CD14-positive monocyte (primary cell): ENCODE measurements around the gene PPP6C. TPM values are rescaled to one million over a fixed set of nuclear protein-coding genes. Genes with fewer than 3 reads are reported as not detected.

Experiments
- DNase-seq, 3 donors: peaks; one replicate each; pipeline ENCODE4 v3.0.0-alpha.2; 2011 to 2022
- H2AFZ ChIP-seq: 2 replicates; pipeline ENCODE4 v1.6.0; 2012; ENCODE audit warnings: mild to moderate bottlenecking, low read depth, low read length, inconsistent platforms; ENCODE audit not compliant: insufficient read depth, poor library complexity, severe bottlenecking
- H3K27ac ChIP-seq, 2 donors: 1 replicate in 1 of 2; 2 replicates in 1 of 2; pipeline ENCODE4 v1.5.1; 2012 to 2013; ENCODE audit warnings: low read length in 2 of 2, control low read depth in 1 of 2, inconsistent platforms in 1 of 2, low read depth in 1 of 2, mild to moderate bottlenecking in 1 of 2
- H3K27me3 ChIP-seq, 2 donors: one replicate each; pipeline versions ENCODE4 v1.6.0 to v1.6.1; 2011 to 2013; ENCODE audit warnings: low read length in 2 of 2; ENCODE audit not compliant: control insufficient read depth in 2 of 2, insufficient read depth in 2 of 2
- H3K36me3 ChIP-seq, 2 donors: replicated peaks in 1 of 2; 1 replicate in 1 of 2; 2 replicates in 1 of 2; pipeline versions ENCODE4 v1.5.1 to v1.6.1; 2012 to 2013; ENCODE audit warnings: low read length in 2 of 2, control low read depth in 1 of 2, inconsistent platforms in 1 of 2, mild to moderate bottlenecking in 1 of 2; ENCODE audit not compliant: insufficient read depth in 2 of 2, control insufficient read depth in 1 of 2
- H3K4me1 ChIP-seq, 2 donors: 1 replicate in 1 of 2; 2 replicates in 1 of 2; pipeline versions ENCODE4 v1.5.1 to v1.6.1; 2012 to 2013; ENCODE audit warnings: low read length in 2 of 2, control low read depth in 1 of 2, inconsistent platforms in 1 of 2, mild to moderate bottlenecking in 1 of 2, moderate library complexity in 1 of 2; ENCODE audit not compliant: insufficient read depth in 2 of 2, control insufficient read depth in 1 of 2
- H3K4me2 ChIP-seq: replicated peaks from 2 replicates; pipeline ENCODE3; 2012; ENCODE audit warnings: low read length, moderate library complexity, mild to moderate bottlenecking; ENCODE audit not compliant: poor library complexity, severe bottlenecking; ENCODE audit errors: extremely low read depth
- H3K4me3 ChIP-seq, 3 experiments: fragments of 200-600 bp in 1 of 3; sonication (generic) in 1 of 3; replicated peaks in 1 of 3; 1 replicate in 2 of 3; 2 replicates in 1 of 3; pipeline ENCODE4 v1.5.1; 2011 to 2013; ENCODE audit warnings: low read length in 3 of 3, mild to moderate bottlenecking in 3 of 3, control low read depth in 2 of 3, low read depth in 2 of 3, inconsistent platforms in 1 of 3, moderate library complexity in 1 of 3
- H3K79me2 ChIP-seq: 2 replicates; pipeline ENCODE4 v1.6.0; 2012; ENCODE audit warnings: mild to moderate bottlenecking, control low read depth, inconsistent platforms, low read length, moderate library complexity; ENCODE audit not compliant: insufficient read depth
- H3K9ac ChIP-seq: 2 replicates; pipeline ENCODE4 v1.6.0; 2017; ENCODE audit warnings: low read length, mild to moderate bottlenecking; ENCODE audit not compliant: insufficient read depth, poor library complexity, severe bottlenecking
- H3K9me3 ChIP-seq, 2 donors: replicated peaks in 1 of 2; 1 replicate in 1 of 2; 2 replicates in 1 of 2; pipeline versions ENCODE4 v1.5.1 to v1.6.1; 2012 to 2013; ENCODE audit warnings: low read length in 2 of 2, control low read depth in 1 of 2; ENCODE audit not compliant: control insufficient read depth in 1 of 2, insufficient read depth in 1 of 2
- H4K20me1 ChIP-seq: 2 replicates; pipeline ENCODE4 v1.6.0; 2012; ENCODE audit warnings: mild to moderate bottlenecking, low read length, control low read depth, moderate library complexity; ENCODE audit not compliant: insufficient read depth
- H3K27ac Mint-ChIP-seq, 7 donors: one replicate each; pipeline ENCODE4 v1.8.0; 2020; ENCODE audit warnings: mild to moderate bottlenecking in 7 of 7, mixed read lengths in 7 of 7, moderate library complexity in 6 of 7, inconsistent platforms in 2 of 7
- H3K27me3 Mint-ChIP-seq, 3 donors: one replicate each; pipeline ENCODE4 v1.8.0; 2021 to 2022; ENCODE audit warnings: low read depth in 3 of 3, mild to moderate bottlenecking in 3 of 3, mixed read lengths in 3 of 3, moderate library complexity in 3 of 3, inconsistent platforms in 1 of 3
- H3K36me3 Mint-ChIP-seq, 2 donors: one replicate each; pipeline ENCODE4 v1.8.0; 2020; ENCODE audit warnings: mixed read lengths in 2 of 2, inconsistent platforms in 1 of 2, mild to moderate bottlenecking in 1 of 2
- H3K4me1 Mint-ChIP-seq: one replicate; pipeline ENCODE4 v1.8.0; 2020; ENCODE audit warnings: mild to moderate bottlenecking, mixed read lengths
- H3K4me3 Mint-ChIP-seq, 2 donors: one replicate each; pipeline ENCODE4 v1.8.0; 2020; ENCODE audit warnings: mild to moderate bottlenecking in 2 of 2, mixed read lengths in 2 of 2, moderate library complexity in 1 of 2
- H3K9me3 Mint-ChIP-seq, 7 donors: one replicate each; pipeline ENCODE4 v1.8.0; 2020 to 2022; ENCODE audit warnings: mixed read lengths in 7 of 7, mild to moderate bottlenecking in 6 of 7, moderate library complexity in 6 of 7, inconsistent platforms in 2 of 7
- WGBS: methylation state at CpG from one replicate; pipeline ENCODE4 v1.1.5; 2013; ENCODE audit warnings: missing lambda C conversion rate; ENCODE audit not compliant: insufficient coverage; 5-methylcytosine and 5-hydroxymethylcytosine counted together
- intact Hi-C, 2 donors: fragments of 100-400 bp; cut with micrococcal nuclease; formaldehyde crosslinking; loops; one replicate each; pipeline versions ENCODE4 v1.15.0 to v1.15.1; 2023
- polyA plus RNA-seq, 3 donors: library from polyadenylated mRNA; depleted of rRNA in 1 of 3; unstranded in 2 of 3; stranded (reverse) in 1 of 3; fragments of 300-500 nt in 2 of 3; fragments of >200 nt in 1 of 3; fragmentation: Illumina TruSeq in 2 of 3; gene quantifications; 1 replicate in 2 of 3; 2 replicates in 1 of 3; pipeline ENCODE4 v1.2.3, GENCODE V29; 2012 to 2021
- TF ChIP-seq, protein P1 (sequence below): fragments of 200-600 bp; IDR thresholded peaks from one replicate; pipeline ENCODE4 v1.8.0; 2022; ENCODE audit warnings: antibody characterized with exemption, mild to moderate bottlenecking

PPP6C gene
- polyA plus RNA-seq, 3 donors = 20.0 to 48.1 (median 36.9) TPM

GRCh38 chr9:125133403-125134329 is 55.9 kb downstream of the PPP6C start:
- Histone ChIP-seq H3K36me3 (no peaks in the 10 kb centered on the region), H3K9me3 (no peaks in the 10 kb centered on the region), H3K27me3 (no peaks in the 10 kb centered on the region), H3K79me2 (no peaks in the 10 kb centered on the region), H3K4me2 (no peak overlapping the region), H3K4me1 (no peaks in the 10 kb centered on the region), H4K20me1 (no peaks in the 10 kb centered on the region), H3K27ac (no peak overlapping the region), H2AFZ (no peak overlapping the region), H3K4me3 (no peak overlapping the region), H3K9ac (no peak overlapping the region)
- intact Hi-C loops = no loop called here
- no peak for DNase-seq
- TF ChIP-seq, protein P1, sequence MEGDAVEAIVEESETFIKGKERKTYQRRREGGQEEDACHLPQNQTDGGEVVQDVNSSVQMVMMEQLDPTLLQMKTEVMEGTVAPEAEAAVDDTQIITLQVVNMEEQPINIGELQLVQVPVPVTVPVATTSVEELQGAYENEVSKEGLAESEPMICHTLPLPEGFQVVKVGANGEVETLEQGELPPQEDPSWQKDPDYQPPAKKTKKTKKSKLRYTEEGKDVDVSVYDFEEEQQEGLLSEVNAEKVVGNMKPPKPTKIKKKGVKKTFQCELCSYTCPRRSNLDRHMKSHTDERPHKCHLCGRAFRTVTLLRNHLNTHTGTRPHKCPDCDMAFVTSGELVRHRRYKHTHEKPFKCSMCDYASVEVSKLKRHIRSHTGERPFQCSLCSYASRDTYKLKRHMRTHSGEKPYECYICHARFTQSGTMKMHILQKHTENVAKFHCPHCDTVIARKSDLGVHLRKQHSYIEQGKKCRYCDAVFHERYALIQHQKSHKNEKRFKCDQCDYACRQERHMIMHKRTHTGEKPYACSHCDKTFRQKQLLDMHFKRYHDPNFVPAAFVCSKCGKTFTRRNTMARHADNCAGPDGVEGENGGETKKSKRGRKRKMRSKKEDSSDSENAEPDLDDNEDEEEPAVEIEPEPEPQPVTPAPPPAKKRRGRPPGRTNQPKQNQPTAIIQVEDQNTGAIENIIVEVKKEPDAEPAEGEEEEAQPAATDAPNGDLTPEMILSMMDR = no peak
- no CpG with 5 or more reads among the region's 1 CpG for WGBS
- Mint-ChIP-seq H3K27me3 (no peaks in the 10 kb centered on the region), H3K27ac (no peak overlapping the region), H3K4me1 (no peaks in the 10 kb centered on the region), H3K36me3 (peaks cover 0 to 7% of the 10 kb centered on the region in 2 donors), H3K9me3 (peaks cover 0 to 4% (median 0%) of the 10 kb centered on the region in 7 donors), H3K4me3 (no peak overlapping the region)

- Histone ChIP-seq H3K9me3 (no peaks in the 10 kb centered on the region), H3K4me2 (no peak overlapping the region), H3K79me2 (no peaks in the 10 kb centered on the region), H3K27me3 (no peaks in the 10 kb centered on the region), H2AFZ (no peak overlapping the region), H3K27ac (no peak overlapping the region), H3K9ac (no peak overlapping the region), H4K20me1 (no peaks in the 10 kb centered on the region), H3K4me1 (no peaks in the 10 kb centered on the region), H3K36me3 (no peaks in the 10 kb centered on the region), H3K4me3 (no peak overlapping the region)
- H3K4me1 Mint-ChIP-seq = peaks cover 3% of the 10 kb centered on the region
- peaks cover 0 to 4% (median 0%) of the 10 kb centered on the region in 7 donors for H3K9me3 Mint-ChIP-seq
- TF ChIP-seq, protein P1 = no peak
- H3K27me3 Mint-ChIP-seq = no peaks in the 10 kb centered on the region
- 95% methylated on average over 4 of the region's 6 CpGs for WGBS
- DNase-seq = no peak
- peaks cover 0 to 7% of the 10 kb centered on the region in 2 donors for H3K36me3 Mint-ChIP-seq
- no peak overlapping the region for H3K4me3 Mint-ChIP-seq
- no peak overlapping the region for H3K27ac Mint-ChIP-seq
- intact Hi-C loops = no loop called here
Observed at GRCh38 chr9:125131778-125132177, 57.8 kb downstream of the PPP6C start.
